Measurements from ENCODE around the gene DUS4L. TPM values are rescaled to one million over a fixed set of nuclear protein-coding genes. Genes with fewer than 3 reads are reported as not detected.

DUS4L gene
- total RNA-seq, 4 donors from 2014 or later: 14.6 to 16.9 (median 16.1) TPM

DNA sequence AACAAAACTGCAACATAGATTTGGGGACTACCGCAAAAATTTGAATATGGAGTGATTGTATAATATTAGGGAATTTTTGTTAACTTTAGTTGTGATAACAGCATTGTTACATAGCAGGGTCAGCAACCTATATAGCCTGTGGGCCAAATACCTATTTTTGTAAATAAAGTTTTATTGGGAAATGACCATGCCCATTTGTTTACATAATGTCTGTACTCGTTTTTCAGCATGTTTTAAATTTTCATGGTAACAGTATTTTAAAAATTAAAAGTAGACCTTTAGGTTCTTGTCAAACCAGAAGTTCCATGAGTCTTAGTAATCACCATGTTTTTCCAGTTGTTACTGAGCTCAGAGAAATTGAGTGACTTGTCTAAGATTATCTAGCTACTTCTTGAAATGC is 20.9 kb downstream of the DUS4L start:
- H3K4me3 ChIP-seq (replicated peaks in 1 of 3): no peak overlapping the region
- 89 to 90% methylated on average over 2 of the region's 2 CpGs for WGBS, 2 donors
- peaks cover 36 to 39% of the 10 kb centered on the region in 2 donors for H3K4me1 ChIP-seq
- TF ChIP-seq POLR2A (IDR thresholded peaks at IDR 0.05): no peak
- TF ChIP-seq CTCF (IDR thresholded peaks at IDR 0.05): no peak
- no peaks in the 10 kb centered on the region for H3K9me3 ChIP-seq
- intact Hi-C loops (cut with DNase I): no loop called here
- peaks cover 12% of the 10 kb centered on the region in 2 donors for H3K36me3 ChIP-seq
- H3K27ac ChIP-seq: peak overlapping the region in 2 of 3 donors; percentile 54 to 98
- DNase-seq: no peak
- H3K27me3 ChIP-seq: no peaks in the 10 kb centered on the region

DNA sequence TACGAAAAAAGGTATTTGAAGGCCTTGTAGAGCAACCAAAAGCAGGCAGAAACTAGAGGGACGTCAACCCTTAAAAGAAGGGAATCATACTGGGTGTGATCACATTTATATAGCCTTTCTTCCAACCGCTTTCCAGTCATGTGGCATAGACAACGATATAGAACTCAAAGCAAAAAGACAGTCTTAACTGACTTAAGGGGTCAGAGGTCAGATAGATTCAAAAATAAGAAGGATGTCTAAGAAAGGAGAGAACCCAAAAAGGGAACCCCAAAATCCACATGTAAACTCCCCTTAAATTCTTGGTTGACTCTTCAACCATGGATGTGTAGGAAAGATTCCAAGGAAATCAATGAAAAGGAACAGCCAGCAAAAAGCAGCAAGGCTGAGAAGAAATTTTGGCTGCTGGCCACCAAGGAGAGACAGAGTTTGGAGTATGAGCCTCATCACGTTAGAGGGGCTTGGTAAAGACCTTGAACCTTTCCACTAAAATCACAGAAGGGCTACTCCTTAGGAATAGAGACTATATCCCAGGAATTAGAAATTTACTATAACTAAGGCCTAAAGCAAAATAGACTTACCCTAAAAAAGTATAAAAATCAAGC is 24.9 kb downstream of the DUS4L start:
- no peaks in the 10 kb centered on the region for H3K9me3 ChIP-seq
- WGBS, 2 donors: 82 to 83% methylated on average over 5 of the region's 5 CpGs
- peaks cover 12% of the 10 kb centered on the region in 2 donors for H3K36me3 ChIP-seq
- no peak overlapping the region for H3K27ac ChIP-seq
- intact Hi-C loops (cut with DNase I): no loop called here
- peak; percentile 51 to 65 for DNase-seq
- no peak overlapping the region for H3K4me3 ChIP-seq (replicated peaks in 1 of 3)
- peaks cover 29 to 34% of the 10 kb centered on the region in 2 donors for H3K4me1 ChIP-seq
- TF ChIP-seq CTCF (IDR thresholded peaks at IDR 0.05): no peak
- no peak for TF ChIP-seq POLR2A (IDR thresholded peaks at IDR 0.05)
- H3K27me3 ChIP-seq: no peaks in the 10 kb centered on the region

GRCh38 chr7:107591421-107591820 is 27.6 kb downstream of the DUS4L start:
- Histone ChIP-seq H3K4me1 (peaks cover 23 to 24% of the 10 kb centered on the region in 2 donors), H3K27me3 (no peaks in the 10 kb centered on the region), H3K36me3 (peaks cover 0 to 16% of the 10 kb centered on the region in 2 donors), H3K9me3 (no peaks in the 10 kb centered on the region), H3K27ac (peak overlapping the region; percentile 4 to 56 (median 45)), H3K4me3 (replicated peaks in 1 of 3) (no peak overlapping the region)
- no peak for DNase-seq
- TF ChIP-seq POLR2A (IDR thresholded peaks at IDR 0.05) (no peak), CTCF (IDR thresholded peaks at IDR 0.05) (no peak)
- intact Hi-C loops (cut with DNase I): no loop called here
- WGBS, 2 donors: 61 to 73% methylated on average over 3 of the region's 3 CpGs

DNA sequence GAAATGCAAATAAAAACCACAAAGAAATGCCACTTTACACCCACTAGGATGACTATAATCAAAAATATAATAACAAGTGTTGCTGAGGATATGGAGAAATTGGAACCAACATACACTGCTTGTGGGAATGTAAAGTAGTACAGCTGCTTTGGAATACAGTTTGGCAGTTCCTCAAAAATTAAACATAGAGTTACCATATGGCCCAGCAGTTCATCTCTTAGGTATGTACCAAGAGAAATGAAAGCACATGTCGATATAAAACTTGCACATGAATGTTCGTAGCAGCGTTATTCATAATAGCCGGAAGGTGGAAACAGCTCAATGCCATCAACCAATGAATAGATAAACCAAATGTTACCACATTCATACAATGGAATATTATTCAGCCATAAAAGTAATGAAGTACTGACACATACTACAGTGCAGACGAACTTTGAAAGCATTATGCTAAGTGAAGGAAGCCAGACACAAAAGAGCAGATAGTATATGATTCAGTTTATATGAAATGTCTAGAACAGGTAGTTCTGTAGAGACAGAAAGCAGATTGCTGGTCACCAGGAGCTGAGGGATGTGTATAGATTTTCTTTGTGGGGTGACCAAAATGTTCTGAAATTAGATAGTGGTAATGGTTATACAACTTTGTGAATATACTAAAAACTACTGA is 28.7 kb downstream of the DUS4L start:
- no peak overlapping the region for H3K27ac ChIP-seq
- intact Hi-C loops (cut with DNase I): no loop called here
- no peaks in the 10 kb centered on the region for H3K9me3 ChIP-seq
- H3K4me3 ChIP-seq (replicated peaks in 1 of 3): no peak overlapping the region
- peaks cover 13 to 16% of the 10 kb centered on the region in 2 donors for H3K4me1 ChIP-seq
- H3K36me3 ChIP-seq: peaks cover 0 to 16% of the 10 kb centered on the region in 2 donors
- H3K27me3 ChIP-seq: no peaks in the 10 kb centered on the region
- TF ChIP-seq POLR2A (IDR thresholded peaks at IDR 0.05): no peak
- no peak for TF ChIP-seq CTCF (IDR thresholded peaks at IDR 0.05)
- WGBS, 2 donors: 96 to 97% methylated on average over 5 of the region's 5 CpGs
- DNase-seq: no peak

DNA sequence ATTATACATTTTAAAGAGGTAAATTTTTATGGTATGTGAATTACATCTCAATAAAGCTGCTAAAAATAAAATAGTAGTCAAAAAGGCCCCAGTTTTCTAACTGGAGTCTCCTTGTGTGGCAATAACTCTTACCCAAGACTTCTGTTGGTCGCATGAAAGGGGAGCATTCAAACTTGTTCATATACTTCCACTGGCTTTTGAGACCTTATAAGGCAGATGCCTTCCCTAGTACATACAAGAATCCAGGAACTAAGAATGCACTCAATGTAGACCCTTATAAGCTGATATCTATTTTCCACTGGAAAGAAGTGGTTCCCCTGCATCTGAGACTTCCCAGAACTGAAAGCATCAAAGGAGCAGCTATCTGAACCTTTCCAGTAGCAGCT is 29.2 kb downstream of the DUS4L start:
- intact Hi-C loops (cut with DNase I): no loop called here
- Histone ChIP-seq H3K4me1 (peaks cover 10 to 13% of the 10 kb centered on the region in 2 donors), H3K27ac (no peak overlapping the region)

More for the DNA sequence above, 29.2 kb downstream of the DUS4L start:
- no peak for TF ChIP-seq POLR2A (IDR thresholded peaks at IDR 0.05)
- no peak for TF ChIP-seq CTCF (IDR thresholded peaks at IDR 0.05)
- 87 to 91% methylated on average over 1 of the region's 1 CpG for WGBS, 2 donors
- Histone ChIP-seq H3K27me3 (no peaks in the 10 kb centered on the region), H3K4me3 (replicated peaks in 1 of 3) (no peak overlapping the region), H3K36me3 (peaks cover 0 to 16% of the 10 kb centered on the region in 2 donors), H3K9me3 (no peaks in the 10 kb centered on the region)
- no peak for DNase-seq

Measured in thyroid gland (tissue), 4 donors.